ENCODE measurements around the gene SOWAHD.

The SOWAHD gene

DNA sequence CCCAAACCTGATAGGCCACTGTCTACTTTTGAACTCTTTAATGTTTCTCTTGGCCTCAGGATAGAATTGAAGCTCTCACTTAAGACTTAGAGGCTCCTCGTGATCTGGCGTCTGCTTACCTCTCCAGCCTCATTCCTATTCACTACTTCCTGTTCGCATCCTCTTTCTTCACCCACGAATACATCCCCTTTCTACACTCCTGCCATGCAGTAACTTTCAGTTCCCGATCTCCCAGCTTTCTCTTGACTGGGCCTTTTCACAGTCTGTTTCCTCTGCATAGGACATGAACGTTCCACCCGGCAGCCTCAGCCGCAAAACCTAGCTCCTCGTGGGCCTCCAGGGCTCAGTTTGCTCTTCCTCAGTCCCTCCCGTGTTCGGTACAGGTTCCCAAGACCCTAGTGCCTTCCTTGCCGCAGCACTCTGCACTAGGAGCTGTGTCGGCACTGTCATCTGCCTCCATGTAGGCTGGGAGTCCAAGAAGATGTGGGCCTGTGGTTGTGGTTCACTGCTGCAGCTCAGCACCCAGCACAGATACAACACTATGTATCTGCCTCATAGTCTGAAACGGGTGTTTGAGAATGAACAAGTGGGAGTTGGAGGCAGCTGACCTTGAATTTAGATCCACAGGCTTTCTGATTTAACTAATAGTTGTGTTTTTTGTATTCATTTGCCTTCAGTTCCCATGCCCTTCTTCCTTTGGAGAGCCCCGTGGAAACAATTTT, 17.3 kb downstream of the SOWAHD start:
- Histone ChIP-seq H3K4me3 (ENCODE audit: low read depth in 1 of 2, low read length in 1 of 2) (peak overlapping the region; percentile 23 to 30), H3K27ac (peak overlapping the region; percentile 71), H3K36me3 (no peaks in the 10 kb centered on the region), H3K4me1 (ENCODE audit: control insufficient read depth in 1 of 2, insufficient read depth in 1 of 2, low read depth in 1 of 2, low read length in 1 of 2) (peaks cover 30 to 35% of the 10 kb centered on the region in 2 experiments), H3K27me3 (no peaks in the 10 kb centered on the region), H3K9me3 (no peaks in the 10 kb centered on the region)
- no peak for TF ChIP-seq CTCF (IDR thresholded peaks at IDR 0.05)

- no peak for TF ChIP-seq CTCF (IDR thresholded peaks at IDR 0.05)
- Histone ChIP-seq H3K9me3 (no peaks in the 10 kb centered on the region), H3K27ac (no peak overlapping the region), H3K27me3 (no peaks in the 10 kb centered on the region), H3K36me3 (no peaks in the 10 kb centered on the region), H3K4me1 (ENCODE audit: control insufficient read depth in 1 of 2, insufficient read depth in 1 of 2, low read depth in 1 of 2, low read length in 1 of 2) (peaks cover 61 to 62% of the 10 kb centered on the region in 2 experiments), H3K4me3 (ENCODE audit: low read depth in 1 of 2, low read length in 1 of 2) (no peak overlapping the region)
Measured at GRCh38 chrX:119778829-119779228, 20.4 kb downstream of the SOWAHD start.

GRCh38 chrX:119783026-119783425, 24.6 kb downstream of the SOWAHD start:
- Histone ChIP-seq H3K36me3 (peaks cover 6% of the 10 kb centered on the region), H3K27me3 (no peaks in the 10 kb centered on the region)
- no peak for TF ChIP-seq CTCF (IDR thresholded peaks at IDR 0.05)

DNA sequence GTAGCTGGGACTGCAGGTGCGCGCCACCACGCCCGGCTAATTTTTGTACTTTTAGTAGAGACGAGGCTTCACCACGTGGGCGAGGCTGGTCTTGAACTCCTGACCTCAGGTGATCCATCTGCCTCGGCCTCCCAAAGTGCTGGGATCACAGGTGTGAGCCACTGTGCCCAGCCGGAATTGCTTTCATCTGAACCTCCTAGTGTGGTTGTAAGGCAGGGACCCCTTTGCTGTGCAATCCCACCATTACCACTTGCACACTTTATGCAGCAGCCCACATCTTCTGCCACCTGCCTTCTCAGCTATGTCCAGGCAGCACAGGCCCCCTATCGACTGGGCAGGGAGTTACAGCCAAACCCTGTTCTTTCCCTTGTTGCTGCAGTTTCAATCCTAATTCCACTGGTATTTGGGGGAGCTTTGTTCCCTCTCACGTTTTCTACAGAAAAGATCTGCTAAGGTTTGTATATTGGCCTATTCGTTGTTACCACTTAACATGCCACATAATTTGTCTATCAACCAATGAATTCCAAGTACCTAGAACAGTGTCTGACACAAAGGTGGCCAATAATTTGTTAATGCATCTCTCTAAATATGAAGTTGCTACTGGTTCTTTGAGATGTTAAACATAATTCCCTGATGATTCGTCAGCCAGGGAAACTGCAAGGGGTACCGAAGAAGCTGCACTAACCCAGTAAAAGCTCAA, 26.5 kb downstream of the SOWAHD start:
- H3K4me1 ChIP-seq (ENCODE audit: control insufficient read depth in 1 of 2, insufficient read depth in 1 of 2, low read depth in 1 of 2, low read length in 1 of 2): peaks cover 55 to 59% of the 10 kb centered on the region in 2 experiments
- H3K27me3 ChIP-seq: no peaks in the 10 kb centered on the region
- peak overlapping the region; percentile 33 for H3K27ac ChIP-seq
- H3K9me3 ChIP-seq: no peaks in the 10 kb centered on the region
- H3K36me3 ChIP-seq: peaks cover 6% of the 10 kb centered on the region
- H3K4me3 ChIP-seq (ENCODE audit: low read depth in 1 of 2, low read length in 1 of 2): no peak overlapping the region
- TF ChIP-seq CTCF (IDR thresholded peaks at IDR 0.05): peak; percentile 67

More at GRCh38 chrX:119783026-119783425, 24.6 kb downstream of the SOWAHD start:
- H3K9me3 ChIP-seq: no peaks in the 10 kb centered on the region
- peak overlapping the region; percentile 13 to 38 for H3K4me3 ChIP-seq (ENCODE audit: low read depth in 1 of 2, low read length in 1 of 2)
- peaks cover 54 to 61% of the 10 kb centered on the region in 2 experiments for H3K4me1 ChIP-seq (ENCODE audit: control insufficient read depth in 1 of 2, insufficient read depth in 1 of 2, low read depth in 1 of 2, low read length in 1 of 2)
- peak overlapping the region; percentile 79 for H3K27ac ChIP-seq

GRCh38 chrX:119790977-119791436, 32.6 kb downstream of the SOWAHD start:
- H3K4me1 ChIP-seq (ENCODE audit: control insufficient read depth in 1 of 2, insufficient read depth in 1 of 2, low read depth in 1 of 2, low read length in 1 of 2): peaks cover 14 to 27% of the 10 kb centered on the region in 2 experiments
- no peaks in the 10 kb centered on the region for H3K27me3 ChIP-seq
- TF ChIP-seq CTCF (IDR thresholded peaks at IDR 0.05): no peak
- H3K27ac ChIP-seq: peak overlapping the region; percentile 93
- no peaks in the 10 kb centered on the region for H3K9me3 ChIP-seq
- peak overlapping the region; percentile 76 to 78 for H3K4me3 ChIP-seq (ENCODE audit: low read depth in 1 of 2, low read length in 1 of 2)
- H3K36me3 ChIP-seq: peaks cover under 1% of the 10 kb centered on the region
